HG02571 (cell line): Measurements from ENCODE around the gene SFT2D2.
A peak's percentile ranks its signal among the peaks of the same experiment; 100 is the strongest.
"Not testable (repeated sequence)": the region's sequence is repeated elsewhere in the genome, so short reads cannot be mapped to it uniquely, and the experiment has no call there.

Source experiments
- ATAC-seq: cut with Tn5 transposase; IDR thresholded peaks from one replicate; pipeline ENCODE4 v1.9.1; 2021; ENCODE audit warnings: mild to moderate bottlenecking, moderate library complexity; ENCODE audit not compliant: unreplicated experiment

Gene SFT2D2

DNA sequence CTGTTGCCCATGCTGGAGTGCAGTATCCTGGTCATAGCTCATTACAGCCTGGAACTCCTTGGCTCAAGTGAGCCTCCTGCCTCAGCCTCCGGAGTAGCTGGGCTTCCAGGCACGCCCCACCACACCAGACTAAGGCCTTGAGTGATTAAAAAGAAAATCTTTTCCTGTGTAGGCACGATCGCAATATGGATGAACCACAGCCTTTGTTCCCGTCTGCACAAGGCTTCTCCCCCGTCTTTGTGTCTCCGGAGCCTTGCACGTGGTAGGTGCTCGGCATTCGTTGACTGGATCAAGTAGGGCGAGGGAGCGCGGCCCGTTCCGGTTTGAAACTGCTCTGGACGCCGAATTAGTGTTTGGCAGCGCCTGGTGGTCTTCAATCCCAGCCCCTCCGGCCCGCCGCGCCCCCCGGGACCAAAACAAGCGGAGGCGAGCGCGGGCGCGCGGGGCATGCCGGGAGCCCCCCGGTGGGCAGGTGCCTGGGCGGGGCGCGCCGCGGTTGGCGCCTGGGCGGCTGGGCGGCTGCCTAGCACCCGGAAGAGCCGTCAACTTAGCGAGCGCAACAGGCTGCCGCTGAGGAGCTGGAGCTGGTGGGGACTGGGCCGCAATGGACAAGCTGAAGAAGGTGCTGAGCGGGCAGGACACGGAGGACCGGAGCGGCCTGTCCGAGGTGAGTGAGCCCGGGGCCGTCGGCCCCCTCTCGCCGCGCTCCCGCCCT is at the start of gene SFT2D2:
Gene SFT2D2, plus strand, starts transcription at position 529 of the 715 bp plus-strand sequence. Its CDS starts 76 bp downstream, at position 605.
- peak; percentile 80 for ATAC-seq

DNA sequence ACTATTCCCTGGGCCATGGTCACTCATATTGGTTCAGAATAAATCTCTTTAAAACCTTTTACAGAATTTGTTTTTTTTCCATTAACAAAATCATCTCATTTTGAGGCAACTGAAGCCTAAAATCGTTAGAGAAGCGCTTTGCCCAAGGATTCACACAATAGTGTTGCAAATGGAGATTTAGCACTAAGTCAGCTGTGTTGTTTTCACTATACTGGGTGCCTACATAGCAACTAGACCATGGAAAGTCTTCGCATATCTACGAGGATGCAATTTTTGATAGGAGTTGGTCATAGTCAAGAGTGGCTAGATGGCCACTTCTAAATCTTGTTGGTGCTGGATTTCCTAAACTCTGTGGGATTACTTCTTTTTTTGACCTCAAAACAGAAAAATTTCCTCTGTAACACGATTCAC is 47.6 kb upstream of the SFT2D2 start:
- no peak for ATAC-seq

DNA sequence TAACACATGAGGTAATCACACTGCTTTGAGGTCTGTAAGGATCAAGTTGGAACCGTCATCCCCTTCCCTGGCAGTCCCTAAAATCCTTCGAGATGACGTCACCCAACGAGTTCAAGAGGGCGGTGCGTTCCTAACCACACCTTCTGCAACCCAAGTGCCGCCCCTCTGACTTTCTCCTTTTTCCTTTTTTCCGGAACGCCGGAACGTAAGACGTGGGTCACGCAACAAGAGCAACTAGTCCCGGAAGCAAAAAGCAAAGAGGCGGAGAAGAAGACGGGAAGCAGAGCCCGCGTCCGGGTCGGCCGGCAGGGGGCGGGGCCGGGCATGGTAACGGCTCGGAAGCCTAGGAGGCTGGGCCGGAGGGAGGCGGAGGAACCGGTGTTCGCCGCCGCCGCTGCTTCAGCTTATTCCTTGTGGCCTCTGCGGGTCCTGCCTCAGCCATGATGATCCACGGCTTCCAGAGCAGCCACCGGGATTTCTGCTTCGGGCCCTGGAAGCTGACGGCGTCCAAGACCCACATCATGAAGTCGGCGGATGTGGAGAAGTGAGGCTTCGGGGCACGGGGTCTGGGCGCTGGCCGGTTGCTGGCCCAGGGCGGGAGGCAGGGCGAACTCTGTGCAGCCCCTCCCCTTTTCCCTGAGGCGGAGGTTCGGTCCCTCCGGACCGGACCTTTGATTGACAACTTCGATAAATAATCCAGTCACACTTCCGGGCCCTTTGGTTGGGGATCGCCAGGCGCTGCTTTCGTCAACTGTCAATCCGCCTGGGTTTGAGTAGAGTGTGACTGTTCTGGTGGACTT is 47.0 kb upstream of the SFT2D2 start, which contains the start of gene TIPRL:
Gene TIPRL, plus strand, starts transcription at position 325 of the 800 bp plus-strand sequence. Its CDS starts 116 bp downstream, at position 441.
- peak; percentile 90 for ATAC-seq

DNA sequence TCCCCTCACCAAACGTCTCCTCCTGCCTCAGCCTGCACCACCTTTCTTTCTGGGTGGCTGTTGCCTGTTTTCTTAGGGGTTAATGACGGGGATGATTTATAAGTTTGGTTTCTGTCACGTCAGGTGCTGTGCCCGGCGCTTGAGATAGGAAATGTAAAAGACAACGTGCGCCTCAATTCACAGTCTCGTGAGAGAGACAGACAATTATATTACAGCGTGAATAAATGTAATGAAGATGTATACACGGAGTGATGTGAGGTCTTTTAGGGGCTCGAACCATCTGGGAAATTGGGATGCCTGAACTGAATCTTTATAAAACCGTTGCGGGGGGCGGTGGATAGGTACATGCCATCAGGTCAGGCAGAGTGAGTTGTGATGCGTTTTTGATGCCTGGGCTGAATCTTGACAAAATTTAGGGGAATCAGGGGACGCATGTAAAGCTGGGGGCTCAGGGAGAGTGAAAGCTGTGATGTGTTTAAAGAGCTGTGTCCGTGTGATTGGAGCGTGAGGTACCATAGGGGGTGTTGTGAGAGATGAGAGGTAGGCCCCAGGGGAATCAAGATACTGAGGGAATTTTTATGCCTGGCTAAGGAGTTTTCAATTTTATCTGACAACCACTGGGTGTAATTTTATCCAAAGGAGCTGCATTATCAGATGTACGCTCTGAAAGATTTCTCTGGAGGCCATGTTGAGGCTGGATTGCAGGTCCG is 46.2 kb upstream of the SFT2D2 start:
- ATAC-seq = no peak

DNA sequence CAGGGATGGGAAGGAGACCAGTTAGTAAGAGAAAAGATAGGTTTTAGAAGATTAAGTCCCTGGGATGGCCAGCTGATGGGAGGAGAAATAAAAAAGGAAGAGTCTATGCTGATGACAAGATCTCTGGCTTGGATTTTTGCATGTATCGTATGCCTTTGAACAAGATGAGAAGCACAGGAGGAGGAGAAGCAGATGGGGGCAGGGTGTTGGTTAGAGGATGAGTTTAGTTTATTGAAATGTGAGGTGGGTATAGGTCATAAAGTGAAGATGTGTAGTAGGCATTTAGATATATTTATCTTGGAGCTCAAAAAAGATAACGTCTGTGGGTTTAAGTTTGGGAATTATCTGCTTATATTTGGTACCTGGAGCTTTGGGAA is 45.7 kb upstream of the SFT2D2 start:
- ATAC-seq = no peak

DNA sequence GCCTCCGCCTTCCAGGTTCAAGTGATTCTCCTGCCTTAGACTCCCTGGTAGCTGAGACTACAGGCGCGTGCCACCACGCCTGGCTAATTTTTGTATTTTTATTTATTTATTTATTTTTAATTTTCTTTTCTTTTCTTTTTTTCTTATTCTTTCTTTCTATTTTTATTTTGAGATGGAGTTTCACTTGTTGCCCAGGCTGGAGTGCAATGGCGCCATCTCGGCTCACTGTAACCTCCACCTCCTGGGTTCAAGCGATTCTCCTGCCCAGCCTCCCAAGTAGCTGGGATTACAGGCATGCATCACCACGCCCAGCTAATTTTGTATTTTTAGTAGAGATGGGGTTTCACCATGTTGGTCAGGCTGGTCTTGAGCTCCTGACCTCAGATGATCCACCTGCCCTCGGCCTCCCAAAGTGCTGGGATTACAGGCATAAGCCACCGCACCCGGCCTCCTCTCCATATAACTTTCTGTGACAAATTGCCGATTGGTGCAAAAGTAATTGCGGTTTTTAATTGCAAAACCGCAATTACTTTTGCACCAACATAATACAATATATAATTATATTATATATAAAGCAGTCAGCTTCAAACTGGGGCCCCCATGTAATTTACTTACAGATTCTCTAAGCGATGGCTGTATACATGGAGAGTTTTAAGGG is 44.6 kb upstream of the SFT2D2 start:
- ATAC-seq = not testable (repeated sequence)

DNA sequence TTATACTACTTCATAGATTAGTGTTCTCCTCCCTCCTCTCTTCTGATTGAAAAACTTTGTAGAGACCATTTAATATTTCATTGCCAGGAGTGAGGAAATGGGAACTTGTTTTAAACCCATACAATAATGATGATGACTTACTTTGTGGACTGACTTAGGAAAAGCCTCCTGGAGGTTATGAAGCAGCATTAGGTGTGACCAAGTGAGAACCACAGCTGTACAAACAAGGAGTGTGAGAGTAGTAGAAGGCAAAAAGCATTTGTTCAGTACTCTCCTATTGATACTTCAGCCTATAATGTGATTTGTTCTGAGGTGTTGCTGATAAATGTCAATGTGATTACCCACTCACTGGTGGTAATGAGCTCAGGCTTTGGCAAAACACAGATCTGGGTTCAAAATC is 38.6 kb upstream of the SFT2D2 start:
- no peak for ATAC-seq

DNA sequence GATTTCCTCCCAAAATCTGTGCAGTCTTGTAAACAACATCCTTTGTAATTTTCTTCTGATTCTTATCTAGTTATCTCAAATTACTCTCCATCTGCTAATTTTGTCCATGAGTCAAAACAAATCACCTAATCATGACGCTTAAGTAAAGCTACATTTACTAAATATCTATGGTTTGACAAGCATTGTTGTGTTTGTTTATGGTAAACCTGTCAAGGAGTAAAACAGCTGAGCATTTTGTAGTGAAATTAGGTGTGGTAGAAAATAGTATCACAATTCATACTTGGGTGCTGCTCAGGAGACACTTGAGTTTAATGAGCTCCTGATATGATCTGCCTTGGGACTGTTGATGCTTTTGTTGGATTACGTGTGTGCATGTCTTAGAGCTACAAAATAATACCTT is 35.4 kb upstream of the SFT2D2 start:
- no peak for ATAC-seq

DNA sequence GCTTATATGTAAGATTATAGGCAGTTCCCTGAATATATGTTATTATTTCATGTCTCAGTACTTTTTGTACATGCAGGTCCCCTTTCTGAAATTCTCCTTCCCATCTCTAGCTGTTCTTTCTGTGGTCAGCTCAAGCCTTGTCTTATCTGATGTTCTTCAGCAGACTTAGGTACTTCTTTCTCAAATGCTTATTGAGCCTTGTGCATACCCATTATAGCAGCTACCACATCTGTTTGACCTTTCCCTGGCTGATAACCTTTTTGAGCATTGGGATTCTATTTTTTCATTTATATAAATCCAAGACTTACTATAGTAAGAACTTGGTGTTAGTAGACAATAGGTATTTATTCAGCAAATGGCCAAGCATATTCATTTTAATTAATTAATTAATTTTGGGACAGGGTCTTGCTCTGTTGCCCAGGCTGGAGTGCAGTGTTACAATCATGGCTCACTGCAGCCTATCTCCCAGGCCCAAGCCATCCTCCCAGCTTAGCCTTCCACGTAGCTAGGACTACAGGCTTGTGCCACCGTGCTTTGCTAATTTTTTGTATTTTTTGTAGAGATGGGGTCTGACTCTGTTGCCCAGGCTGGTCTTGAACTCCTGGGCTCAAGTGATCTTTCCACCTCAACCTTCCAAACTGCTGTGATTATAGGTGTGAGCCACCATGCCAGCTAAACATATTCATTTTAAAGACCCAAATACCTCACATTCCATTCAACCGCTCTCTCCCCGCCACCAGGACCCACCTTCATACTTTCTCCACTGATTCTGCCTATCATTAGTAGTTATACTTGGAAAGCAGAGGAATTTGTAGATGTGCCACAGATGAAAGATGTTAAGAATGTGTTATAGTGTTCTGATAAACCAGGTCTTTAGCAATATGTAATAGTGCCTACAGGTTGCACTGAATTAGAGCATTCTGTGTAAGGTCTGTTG is 30.3 kb upstream of the SFT2D2 start:
- no peak for ATAC-seq

DNA sequence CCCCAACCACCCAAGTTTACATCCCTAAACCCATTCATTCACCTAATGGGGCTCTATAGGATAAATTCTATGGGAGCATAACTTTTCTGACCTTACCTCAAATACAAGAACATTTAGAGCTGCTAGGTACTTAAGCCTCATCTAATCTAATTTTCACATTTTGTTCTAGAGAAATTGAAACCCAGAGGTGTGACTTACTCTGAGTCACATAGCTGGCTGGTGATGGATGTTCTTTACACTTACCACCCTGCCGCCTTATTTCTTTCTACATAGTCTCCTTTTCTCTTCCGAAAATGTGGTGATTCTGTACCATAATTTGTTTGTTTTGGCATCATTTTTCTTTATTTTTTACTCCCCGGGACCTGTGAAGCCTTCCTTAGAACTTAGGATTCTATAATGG is 26.7 kb upstream of the SFT2D2 start:
- ATAC-seq = no peak

DNA sequence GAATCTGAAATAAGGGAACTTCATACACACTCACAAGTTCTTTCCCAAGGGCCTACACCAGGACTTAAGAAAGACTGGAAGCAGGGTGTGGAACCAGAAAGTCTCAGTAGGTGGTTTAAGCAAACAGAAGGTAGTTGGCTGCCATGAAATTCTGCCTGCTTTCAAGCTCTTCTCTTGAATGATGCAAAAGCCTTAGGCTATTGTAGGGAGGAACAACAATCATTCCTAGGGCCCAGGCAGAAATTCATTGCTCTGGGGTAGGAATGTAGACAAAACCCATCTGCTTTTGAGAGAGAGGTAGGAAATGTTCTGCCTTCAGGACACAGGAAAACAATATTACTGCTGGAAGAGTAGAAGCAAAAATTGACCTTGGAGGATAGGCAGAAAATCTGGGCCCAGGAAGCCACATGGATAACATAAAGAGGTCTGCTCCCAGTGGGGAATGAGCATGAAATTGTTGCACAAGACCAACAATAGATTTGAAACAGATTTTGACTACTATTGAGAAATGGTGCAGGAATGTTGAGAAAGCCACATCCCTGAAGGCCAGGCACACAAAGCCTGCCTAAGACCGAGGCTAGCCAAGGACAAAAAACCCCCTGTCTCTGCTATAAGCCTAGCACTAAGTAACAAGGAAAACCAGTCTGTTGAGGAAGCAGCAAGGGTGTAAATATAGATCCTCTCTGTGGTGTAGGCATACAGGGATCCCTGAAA is 22.7 kb upstream of the SFT2D2 start:
- ATAC-seq = no peak

DNA sequence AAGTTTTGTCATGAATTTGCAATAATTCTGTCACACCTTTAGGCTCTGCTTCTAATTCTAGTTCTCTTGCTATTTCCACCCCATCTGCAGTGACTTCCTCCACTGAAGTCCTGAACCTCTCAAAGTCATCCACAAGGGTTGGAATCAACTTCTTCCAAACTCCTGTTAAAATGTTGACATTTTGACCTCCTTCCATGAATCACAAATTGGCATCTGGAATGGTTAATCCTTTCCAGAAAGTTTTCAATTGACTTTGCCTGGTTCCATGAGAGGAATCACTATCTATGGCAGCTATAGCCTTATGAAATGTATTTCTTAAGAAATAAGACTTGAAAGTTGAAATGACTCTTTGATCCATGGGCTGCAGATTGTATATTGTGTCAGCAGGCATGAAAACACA is 19.7 kb upstream of the SFT2D2 start:
- ATAC-seq = no peak

DNA sequence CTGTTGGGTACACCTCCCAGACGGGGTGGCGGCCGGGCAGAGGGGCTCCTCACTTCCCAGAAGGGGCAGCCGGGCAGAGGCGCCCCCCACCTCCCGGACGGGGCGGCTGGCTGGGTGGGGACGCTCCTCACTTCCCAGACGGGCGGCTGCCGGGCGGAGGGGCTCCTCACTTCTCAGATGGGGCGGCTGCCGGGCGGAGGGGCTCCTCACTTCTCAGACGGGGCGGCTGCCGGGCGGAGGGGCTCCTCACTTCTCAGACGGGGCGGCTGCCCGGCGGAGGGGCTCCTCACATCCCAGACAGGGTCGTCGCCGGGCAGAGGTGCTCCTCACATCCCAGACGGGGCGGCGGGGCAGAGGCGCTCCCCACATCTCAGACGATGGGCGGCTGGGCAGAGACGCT is 18.1 kb upstream of the SFT2D2 start:
- not testable (repeated sequence) for ATAC-seq

DNA sequence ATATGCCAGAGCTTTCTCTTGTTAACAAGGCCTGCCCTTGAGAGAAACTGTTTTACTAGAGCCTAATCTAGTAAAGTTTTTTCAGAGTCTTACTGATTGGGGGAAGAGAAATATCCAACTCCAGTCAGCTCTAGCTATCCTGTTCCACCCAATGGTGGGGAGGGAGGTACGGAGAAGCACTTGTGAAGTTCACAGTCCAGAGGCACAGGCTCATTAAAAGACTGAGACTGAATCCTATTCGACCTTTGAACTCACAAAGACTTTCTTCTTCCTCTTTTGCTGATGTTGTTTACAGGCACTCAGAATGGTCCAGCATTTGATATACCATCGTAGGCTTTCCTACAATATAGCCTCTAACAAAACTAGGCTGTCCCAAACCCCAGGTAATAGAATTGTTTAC is 15.5 kb upstream of the SFT2D2 start:
- ATAC-seq = no peak

DNA sequence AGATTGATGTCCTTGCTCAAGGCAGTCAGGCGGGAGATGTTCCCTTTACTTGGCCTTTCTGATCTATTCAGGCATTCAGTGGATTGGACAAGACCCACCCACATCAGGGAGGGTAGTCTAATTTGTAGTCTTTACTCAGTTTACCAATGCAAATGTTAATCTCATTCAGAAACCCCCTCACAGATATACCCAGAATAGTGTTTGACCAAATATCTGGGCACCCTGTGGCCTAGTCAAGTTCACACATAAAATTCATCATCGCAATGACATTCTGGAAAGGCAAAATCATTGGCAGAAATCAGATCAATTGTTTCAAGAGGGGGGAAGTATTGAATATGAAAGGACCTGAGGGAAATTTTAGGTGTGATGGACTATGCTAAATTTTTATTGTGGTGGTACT is 12.5 kb upstream of the SFT2D2 start:
- ATAC-seq = no peak

DNA sequence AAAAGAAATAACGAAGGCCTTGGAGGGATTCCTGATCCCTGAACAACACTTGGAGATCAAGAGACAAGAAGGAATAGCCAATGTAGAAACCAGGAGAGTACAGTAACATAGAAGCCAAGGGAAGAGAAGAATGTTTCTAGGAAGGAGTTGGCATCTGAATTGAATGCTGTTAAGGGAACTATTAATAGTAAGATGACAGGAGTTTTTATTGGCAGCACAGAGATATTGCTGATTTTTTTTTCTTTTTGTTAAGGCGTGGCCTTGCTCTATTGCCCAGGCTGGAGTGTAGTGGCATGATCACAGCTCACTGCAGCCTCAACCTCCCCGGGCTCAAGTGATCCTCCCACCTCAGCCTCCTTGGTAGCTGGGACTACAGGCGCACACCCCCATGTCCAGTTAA is 9.6 kb upstream of the SFT2D2 start:
- no peak for ATAC-seq

DNA sequence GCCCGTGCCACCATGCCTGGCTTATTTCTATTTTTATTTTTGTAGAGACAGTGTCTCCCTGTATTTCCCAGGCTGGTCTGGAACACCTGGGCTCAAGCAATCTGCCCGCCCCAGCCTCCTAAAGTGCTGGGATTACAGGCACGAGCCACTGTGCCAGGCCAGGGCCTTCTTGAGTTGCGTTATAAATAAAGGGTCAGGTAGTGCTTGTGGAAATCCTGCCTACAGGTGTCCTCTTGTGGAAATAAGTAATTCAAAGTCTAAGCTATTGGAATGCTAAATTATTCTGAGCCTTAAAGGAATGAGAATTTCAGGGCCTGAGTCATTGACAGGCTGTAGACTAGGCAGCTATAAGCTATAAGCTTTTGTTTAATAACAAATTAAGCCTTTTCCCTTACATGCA is 8.1 kb upstream of the SFT2D2 start:
- ATAC-seq = no peak

DNA sequence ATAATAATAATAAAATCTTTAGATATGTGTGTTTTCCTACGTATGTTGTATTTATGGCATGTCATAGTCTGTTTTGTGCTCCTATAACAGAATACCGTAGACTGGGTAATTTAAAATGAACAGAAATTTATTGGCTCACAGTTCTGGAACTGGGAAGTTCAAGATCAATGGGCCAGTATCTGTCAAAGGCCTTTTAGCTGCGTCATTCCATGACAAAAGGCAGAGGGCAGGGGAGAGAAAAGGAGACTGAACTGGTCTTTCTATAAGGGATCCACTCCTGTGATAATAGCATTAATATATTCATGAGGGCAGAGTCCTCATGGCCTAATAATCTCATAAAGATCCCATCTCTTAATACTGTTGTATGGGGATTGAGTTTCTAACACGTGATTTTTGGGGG is 7.1 kb upstream of the SFT2D2 start:
- ATAC-seq = no peak

DNA sequence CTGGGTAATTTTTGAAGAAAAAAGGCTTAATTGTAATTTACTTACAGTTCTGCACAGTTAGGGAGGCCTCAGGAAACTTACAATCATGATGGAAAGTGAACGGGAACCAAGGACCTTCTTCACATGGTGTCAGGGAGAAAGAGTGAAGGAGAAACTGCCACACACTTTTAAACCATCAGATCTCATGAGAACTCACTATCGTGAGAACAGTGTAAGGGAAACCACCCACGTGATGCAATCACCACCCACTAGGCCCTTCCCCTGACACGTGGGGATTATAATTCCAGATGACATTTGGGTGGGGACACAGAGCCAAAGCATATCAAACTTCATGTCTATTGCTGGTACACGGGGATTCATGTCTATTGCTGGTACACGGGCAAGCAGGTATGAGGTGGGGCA is 5.3 kb upstream of the SFT2D2 start:
- ATAC-seq = no peak
